HG03025 (cell line): Measurements from ENCODE around the gene MPC1L.
"Not testable (repeated sequence)": the region's sequence is repeated elsewhere in the genome, so short reads cannot be mapped to it uniquely, and the experiment has no call there.

ENCODE experiments used
- ATAC-seq: cut with Tn5 transposase; IDR thresholded peaks from one replicate; pipeline ENCODE4 v1.9.1; 2021; ENCODE audit warnings: mild to moderate bottlenecking, moderate library complexity; ENCODE audit not compliant: unreplicated experiment, low FRiP score

The MPC1L gene

DNA sequence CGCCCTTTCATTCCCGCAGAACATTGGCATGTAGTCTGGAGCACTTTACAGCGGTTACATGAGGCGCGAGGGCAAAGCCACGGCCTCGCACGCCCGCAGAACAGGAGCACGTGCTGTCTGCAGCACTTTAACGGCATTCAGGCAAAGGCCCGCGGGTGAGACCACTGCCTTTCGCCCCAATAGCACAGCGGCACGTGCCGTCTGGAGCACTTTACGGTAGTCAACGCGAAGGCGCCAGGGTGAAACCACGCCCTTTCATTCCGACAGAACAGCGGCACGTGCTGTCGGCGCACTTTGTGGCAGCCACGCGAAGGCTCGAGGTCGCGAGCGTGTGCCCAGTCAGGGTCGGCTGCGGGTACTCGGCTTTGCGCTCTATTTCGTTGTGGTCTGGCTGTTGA, at the start of gene MPC1L:
MPC1L (plus strand) TSS at position 290 of the 398 bp plus-strand sequence. CDS start 138 bp downstream, outside the sequence.
- no peak for ATAC-seq

DNA sequence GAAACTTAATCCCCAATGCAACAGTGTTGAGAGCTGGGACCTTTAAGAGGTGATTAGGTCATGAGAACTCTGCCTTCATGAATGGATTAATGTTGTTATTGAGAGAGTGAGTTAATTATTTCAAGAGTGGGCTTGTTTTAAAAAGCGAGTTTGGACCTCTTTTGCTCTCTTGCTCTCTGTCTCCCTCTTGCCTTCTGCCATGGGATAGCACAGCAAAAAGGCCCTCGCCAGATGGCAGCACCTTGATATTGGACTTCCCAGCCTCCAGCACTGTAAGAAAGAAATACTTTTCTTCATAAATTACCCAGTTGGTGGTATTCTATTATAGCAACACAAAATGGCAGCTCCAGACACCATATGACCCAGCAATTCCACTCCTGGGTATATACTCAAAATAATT, 49.5 kb upstream of the MPC1L start:
- ATAC-seq: no peak

DNA sequence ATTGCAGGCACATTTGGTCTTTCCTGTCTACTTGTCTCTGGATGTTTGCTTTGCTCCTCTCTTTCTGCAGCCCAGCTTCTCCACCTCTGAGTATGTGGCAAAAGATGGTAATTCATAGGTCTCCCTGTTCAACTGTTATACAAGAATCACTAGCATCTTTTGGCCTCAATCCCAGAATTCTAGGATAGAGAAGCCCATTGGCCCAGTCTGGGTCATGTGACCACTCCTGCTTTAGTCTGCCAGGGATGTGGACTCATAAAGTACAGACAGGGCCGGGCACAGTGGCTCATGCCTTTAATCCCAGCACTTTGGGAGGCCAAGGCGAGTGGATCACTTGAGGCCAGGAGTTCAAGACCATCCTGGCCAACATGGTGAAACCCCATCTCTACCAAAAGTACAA, 47.8 kb upstream of the MPC1L start:
- ATAC-seq: not testable (repeated sequence)

DNA sequence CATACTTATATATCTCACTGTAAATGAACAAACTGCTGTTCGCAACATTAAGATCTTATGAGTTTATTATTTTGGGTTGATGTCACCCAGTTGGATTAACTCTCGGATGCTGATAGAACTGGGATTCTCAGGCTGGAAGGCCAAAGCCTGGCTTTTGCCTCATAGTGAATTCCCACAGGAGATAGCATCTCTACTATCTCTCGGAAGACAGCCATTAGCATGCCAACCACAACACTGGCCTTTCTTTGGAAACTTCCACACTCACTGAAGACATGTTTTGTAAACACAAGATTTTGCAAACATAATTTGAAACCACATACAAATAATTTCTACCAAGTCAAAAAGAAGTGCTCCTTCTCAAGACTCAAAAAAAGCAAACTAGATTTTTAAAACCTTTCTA, 46.9 kb upstream of the MPC1L start:
- ATAC-seq: no peak

DNA sequence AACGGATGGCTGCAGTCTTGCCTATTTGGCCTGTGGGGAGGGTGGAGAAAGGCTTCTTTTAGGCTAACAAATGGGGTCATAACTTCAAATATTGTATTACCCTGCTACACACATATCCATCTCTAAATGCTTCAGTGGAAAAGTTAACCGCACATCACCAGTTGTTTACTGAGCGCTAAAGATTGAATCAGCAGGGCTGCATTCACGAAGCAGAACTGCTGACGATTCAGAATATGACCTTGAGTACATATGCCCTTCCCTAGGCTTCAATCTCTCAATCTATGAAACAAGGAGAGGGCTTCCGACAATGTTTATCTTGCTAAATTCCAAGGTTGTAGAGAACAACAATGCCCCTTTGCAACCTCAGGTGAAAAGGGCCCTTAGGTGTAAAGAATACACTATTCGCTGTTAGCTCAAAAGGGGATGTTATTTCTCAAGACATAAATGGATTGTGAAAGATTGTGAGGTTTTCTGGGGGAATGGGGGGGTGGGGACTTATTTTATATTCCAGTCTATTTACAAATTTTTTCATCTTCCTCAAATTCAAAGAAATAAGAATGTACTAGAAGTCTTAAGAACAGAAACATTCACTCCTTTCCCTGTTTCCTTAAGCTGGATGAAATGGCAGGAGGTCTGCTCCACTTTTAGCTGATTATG, 45.1 kb upstream of the MPC1L start:
- ATAC-seq: no peak

DNA sequence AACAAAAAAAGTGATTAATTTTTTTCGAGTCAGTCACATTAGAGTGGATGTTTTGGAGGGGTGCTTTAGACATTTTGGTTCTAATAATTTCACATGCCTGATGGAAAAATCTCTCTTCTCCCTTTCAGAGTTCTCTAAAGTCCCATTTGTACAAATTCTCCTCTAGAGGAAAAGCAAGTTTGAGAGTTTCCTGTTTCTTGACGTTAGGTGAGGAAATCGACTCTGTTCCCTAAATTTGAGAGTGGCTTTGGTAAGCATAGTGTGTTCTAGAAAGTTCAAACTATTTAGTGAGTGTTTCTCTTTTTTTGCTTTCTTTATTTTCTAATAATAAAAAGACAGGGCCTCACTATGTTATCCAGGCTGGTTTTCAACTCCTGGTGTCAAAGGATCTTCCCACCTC, 44.1 kb upstream of the MPC1L start:
- no peak for ATAC-seq

DNA sequence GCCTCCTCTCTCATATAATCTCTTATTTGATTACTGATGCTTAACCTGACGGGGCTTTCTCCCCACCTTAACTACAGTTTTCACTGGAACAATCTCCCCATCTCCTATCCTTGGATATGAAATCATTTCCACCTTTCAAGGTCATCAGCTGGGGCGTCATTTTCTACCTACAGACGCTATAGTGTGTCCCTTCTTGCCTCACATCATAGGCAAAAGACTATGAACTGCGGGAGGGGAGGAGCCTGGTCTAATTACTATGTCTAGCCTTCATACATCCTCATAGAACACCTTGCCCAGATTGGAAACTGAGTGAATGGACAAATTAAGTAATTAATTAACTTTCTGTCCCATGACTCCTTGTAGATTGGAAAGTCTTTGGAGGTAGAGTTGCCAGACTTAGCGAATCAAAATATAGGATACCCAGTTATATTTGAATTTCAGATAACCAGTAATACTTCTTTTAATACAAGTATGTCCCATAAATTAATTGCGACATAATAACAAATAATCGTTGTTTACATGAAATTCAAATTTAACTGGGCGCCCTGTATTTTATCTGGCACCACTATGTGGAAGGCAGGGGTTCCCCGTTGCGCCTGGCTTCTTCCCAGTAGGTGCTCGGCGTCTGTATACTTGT, 43.2 kb upstream of the MPC1L start:
- no peak for ATAC-seq

DNA sequence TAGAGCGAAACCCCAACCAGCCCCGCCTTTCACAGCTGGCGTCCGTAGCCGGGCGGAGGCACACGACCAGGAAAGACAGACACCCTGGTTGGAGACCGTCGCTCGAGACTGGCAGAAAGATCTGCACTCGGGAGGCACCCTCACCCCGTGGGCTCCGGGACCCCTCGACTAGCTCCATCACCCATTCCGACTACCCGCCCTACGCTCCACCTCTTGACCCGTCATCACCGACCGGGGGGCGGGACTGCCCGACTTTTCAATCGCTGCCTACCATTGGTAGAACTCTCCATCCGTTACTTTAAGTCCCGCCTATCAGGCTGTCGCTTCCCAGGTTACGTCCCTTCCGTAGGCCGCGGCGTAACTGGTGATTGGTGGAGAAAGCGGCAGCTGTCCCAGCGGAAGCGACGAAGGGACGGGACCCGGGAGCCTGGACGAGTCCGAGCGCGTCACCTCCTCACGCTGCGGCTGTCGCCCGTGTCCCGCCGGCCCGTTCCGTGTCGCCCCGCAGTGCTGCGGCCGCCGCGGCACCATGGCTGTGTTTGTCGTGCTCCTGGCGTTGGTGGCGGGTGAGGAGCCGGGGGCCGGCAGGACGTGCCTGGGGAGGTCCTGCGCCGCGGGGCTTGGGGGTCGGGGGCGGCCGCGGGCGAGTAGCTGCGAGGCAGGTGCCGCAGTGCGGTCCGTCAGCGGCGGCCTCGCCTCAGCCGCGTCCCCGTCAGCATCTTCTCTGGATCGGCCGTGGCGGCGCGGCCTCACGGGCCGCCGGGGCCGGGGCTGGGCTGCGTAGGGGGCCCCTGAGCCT, 42.5 kb upstream of the MPC1L start, which contains the start of gene ATP6AP2:
ATP6AP2 (plus strand) TSS at position 434 of the 799 bp plus-strand sequence; CDS start at position 530, 96 bp downstream.
- ATAC-seq: peak; percentile 94

DNA sequence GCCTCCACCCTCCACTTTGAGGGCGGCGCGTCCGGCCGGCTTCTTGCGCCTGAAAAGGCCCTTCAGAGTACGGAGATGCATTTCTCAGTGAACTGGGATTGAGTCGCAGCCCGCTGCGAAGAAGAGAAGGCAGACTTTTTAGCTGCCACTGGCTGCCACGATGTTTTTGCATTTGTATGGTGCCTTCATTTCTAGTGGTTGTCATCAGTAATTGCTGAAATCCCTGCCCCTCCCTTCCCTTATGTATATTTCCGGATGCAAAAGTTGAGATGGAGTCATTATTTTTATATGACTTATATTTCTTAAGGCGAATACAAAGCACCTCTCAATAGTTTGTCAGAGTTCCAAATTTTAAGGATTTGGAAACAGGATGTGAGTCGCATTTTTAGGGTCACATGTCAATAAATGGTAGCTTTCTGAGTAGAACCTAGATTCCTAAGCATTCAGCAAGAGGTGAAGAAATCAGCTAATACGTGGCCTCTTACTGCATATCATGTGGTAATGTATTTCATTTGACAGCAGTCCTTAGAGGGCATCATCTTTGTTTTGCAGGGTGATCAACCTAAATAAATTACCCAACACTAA, 41.8 kb upstream of the MPC1L start:
- ATAC-seq: no peak

DNA sequence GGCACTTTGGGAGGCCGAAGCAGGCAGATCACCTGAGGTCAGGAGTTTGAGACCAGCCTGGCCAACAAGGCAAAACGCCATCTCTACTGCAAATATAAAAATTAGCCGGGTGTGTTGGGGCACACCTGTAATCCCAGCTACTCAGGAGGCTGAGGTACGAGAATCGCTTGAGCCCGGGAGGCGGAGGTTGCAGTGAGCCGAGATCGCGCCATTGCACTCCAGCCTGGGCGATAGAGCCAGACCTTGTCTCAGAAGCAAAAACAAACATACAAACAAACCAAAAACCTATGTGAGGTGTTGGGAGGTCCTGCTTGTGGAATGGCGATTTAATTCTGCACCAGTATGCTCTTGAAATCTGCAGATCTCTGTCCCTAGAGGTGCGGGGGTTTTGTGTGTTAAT, 41.0 kb upstream of the MPC1L start:
- ATAC-seq: not testable (repeated sequence)

DNA sequence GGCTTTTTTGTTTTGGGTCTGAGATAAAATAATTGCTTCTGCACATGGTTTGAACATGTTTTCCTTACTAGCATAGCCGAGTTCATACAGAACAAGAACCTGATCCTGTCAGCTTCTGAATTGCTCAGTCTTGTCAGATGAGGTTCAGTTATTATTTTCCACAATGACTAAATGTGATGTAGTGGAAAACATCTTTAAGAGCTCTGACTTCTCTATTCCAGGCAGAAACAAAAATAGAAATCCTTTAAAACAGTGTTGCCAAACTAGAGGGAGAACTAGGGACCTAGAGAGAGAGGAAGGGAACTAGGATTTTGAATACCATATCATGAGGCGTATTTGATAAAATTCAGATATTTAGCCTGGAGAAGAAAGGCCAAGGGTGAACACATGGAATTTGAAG, 40.4 kb upstream of the MPC1L start:
- ATAC-seq: no peak

DNA sequence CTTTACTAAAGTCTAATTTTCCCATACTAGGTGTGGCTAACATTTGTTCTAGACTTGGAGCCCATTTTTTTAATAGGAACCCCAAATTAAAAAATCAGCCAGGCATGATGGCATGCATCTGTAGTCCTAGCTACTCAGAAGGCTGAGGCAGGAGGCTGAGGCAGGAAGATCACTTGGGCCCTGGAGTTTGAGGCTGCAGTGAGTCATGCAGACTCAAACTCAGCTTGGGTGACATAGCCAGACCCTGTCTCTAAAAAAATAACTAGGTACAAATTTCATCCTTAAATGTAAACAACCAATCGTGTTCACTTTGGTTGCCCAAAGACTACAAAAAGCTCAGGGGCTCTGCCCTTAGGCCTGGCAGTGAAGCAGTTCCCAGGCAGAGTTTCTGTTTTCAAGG, 35.6 kb upstream of the MPC1L start:
- ATAC-seq: not testable (repeated sequence)

DNA sequence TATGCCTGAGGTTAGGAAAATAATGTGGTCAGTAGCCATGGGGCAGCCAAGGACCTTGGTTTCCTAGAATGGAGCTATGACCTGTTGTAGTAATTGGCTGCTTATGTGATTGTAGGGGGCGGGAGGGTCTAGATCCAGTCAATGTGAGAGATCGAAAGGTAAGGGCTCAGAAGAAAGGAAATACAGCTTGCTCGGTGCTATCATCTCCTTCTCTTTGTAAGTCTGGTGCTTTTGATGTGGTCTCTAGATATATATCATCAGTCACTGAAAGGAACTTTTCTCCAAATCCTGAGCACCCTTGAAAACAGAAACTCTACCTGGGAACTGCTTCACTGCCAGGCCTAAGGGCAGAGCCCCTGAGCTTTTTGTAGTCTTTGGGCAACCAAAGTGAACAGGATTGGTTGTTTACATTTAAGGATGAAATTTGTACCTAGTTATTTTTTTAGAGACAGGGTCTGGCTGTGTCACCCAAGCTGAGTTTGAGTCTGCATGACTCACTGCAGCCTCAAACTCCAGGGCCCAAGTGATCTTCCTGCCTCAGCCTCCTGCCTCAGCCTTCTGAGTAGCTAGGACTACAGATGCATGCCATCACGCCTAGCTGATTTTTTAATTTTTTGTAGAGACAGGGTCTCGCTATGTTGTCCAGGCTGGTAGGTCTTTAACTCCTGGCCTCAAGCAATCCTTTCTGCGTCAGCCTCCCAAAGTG, 33.5 kb upstream of the MPC1L start:
- ATAC-seq: not testable (repeated sequence)

DNA sequence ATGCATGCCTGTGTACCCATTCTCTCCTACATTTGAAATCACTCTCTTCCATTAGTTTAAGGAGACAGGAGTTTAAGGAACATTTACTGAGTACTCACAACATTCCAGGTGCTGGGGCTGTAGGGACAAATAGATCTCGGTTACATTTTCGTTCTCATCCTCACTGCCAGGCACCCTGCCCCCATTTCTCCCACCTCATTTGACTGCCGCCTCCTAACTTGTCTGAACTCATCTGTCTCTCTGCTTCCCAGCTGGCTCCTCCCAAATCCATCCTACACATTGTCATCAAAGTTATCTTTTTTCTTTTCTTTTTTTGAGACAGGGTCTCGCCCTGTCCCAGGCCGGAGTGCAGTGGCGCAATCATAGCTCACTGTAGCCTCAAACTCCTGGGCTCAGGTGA, 19.8 kb upstream of the MPC1L start:
- no peak for ATAC-seq

DNA sequence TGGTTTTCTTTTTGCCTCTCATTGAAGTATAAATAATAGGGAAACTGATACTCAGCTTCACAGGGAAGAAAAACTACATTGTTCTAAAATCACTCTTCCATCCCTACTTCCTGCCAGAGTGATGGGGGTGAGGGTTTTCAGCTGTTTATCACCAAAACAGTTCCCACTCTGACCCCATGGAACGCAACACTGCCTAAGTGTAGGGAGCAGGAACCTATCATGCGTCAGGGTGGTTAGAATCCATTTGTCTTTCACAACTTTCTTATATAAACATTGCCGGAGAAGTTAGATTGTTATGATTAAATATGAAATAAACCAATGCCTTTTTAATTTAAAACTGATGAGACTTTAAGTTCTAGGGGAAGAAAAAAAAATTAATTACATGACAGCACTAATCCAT, 15.8 kb upstream of the MPC1L start:
- no peak for ATAC-seq

DNA sequence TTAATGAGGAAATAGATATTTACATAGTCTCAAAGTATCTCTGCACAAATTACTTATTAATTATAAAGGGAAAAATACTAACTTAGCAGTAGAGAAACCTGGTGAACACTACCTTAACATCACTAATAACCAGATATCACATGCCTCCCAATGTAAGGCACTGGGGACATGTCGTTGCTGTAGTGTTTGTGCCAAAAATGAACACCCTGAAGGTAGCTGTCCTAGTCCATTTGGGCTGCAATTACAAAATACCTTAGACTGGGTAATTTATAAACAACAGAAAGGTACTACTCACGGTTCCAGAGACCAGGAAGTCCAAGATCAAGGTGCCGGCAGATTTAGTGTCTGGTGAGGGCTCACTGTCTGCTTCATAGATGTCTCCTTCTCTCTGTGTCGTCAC, 10.7 kb upstream of the MPC1L start:
- no peak for ATAC-seq

DNA sequence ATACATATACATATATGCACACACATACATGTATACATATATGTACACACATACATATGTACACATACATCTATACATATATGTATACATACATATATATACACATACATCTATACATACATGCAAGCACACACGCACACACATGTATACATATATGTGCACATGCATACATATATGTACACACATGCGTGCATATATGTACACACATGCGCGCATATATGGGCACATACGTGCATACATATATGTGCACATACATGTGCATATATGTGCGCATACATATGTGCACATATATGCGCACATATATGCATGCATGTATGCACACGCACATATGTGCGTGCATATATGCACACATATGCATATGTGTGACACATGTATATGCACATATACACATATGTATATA, 7.3 kb upstream of the MPC1L start:
- ATAC-seq: no peak

DNA sequence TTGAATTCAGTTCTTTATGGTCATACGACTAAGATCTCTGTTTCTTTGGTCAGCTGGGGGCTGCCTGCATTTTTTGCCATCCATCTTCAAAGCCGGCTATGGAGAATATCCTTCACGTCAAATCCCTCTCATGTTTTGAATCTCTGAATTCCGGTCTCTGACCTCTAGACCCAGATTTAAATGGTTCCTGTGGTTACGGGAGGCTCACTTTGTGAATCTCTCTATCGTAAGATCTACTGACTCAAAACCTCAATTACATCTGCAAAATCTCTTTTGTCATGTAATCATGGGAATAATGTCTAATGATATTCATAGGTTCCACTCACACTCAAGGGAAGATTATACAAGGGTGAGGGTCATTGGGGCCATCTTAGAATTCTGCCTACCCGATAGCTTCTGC, 5.7 kb upstream of the MPC1L start:
- ATAC-seq: no peak

DNA sequence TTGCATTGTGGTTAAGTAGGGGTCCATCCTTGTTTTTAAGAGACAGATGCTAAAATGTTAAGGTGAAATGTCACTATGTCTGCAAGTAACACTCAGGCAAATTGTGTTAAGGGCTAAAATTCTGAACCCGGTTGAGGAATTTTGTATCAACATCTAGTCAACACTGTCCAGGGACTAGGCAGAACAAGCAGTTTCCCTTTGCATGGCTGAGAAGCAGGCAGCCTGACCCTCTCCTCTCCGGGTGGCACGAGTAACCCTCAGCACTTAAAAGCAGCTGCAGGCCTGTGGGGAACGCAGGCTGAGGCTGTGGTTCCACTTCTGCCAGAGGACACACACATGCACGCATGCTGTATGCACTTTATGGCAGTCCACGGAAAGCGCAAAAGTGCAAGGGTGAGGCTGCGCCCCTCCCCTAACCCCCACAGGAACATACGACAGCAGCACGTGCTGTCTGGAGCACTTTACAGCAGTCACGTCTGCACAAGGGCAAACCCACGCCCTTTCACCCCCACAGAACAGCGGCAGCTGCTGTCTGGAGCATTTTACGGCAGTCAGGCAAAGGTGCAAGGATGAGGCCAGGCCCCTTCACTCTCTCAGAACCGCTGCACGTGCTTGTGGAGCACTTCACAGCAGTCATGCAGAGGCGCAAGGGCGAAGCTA, 619 bp upstream of the MPC1L start:
- ATAC-seq: no peak

DNA sequence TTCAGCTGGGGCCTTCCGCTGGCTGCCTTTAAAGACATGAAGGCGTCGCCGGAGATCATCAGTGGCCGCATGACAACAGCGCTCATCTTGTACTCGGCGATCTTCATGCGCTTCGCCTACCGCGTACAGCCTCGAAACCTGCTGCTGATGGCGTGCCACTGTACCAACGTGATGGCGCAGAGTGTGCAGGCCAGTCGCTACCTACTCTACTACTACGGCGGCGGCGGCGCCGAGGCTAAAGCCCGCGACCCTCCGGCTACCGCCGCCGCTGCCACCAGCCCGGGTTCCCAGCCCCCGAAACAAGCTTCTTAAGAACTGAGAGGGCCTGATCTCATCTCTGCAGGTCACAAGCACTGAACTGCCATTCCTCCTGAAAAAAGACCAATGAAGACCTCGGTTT, 437 bp downstream of the MPC1L start:
- no peak for ATAC-seq
